ENCODE data around the gene CHCHD6.

GRCh38 chr3:126903521-126903920 is 199.5 kb downstream of the CHCHD6 start:
- TF ChIP-seq, protein P1, sequence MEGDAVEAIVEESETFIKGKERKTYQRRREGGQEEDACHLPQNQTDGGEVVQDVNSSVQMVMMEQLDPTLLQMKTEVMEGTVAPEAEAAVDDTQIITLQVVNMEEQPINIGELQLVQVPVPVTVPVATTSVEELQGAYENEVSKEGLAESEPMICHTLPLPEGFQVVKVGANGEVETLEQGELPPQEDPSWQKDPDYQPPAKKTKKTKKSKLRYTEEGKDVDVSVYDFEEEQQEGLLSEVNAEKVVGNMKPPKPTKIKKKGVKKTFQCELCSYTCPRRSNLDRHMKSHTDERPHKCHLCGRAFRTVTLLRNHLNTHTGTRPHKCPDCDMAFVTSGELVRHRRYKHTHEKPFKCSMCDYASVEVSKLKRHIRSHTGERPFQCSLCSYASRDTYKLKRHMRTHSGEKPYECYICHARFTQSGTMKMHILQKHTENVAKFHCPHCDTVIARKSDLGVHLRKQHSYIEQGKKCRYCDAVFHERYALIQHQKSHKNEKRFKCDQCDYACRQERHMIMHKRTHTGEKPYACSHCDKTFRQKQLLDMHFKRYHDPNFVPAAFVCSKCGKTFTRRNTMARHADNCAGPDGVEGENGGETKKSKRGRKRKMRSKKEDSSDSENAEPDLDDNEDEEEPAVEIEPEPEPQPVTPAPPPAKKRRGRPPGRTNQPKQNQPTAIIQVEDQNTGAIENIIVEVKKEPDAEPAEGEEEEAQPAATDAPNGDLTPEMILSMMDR (IDR thresholded peaks at IDR 0.05) = no peak
- TF ChIP-seq POLR2A (IDR thresholded peaks at IDR 0.05) = no peak
